ENCODE results near the gene CEP89. TPM values are rescaled to one million over a fixed set of nuclear protein-coding genes. Genes with fewer than 3 reads are reported as not detected.
"Not testable (repeated sequence)": the region's sequence is repeated elsewhere in the genome, so short reads cannot be mapped to it uniquely, and the experiment has no call there.

Gene CEP89
- total RNA-seq, result 13.9 TPM
- 15.4 TPM for polyA plus RNA-seq

GRCh38 chr19:32971715-32972540, at the start of gene CEP89, which contains the start of gene FAAP24:
Gene CEP89, minus strand, starts transcription at chr19:32971958. Its CDS starts 84 bp downstream, at chr19:32971874.
Gene FAAP24, plus strand, starts transcription at chr19:32972242. Its CDS starts 955 bp downstream, at chr19:32973197.
- peak within 1 kb of the TSS; percentile 83 for H3K4me3 ChIP-seq (ENCODE audit: low read depth, low read length)
- H3K27ac ChIP-seq (ENCODE audit: low read depth), result peak within 1 kb of the TSS; percentile 40
- H3K36me3 ChIP-seq (ENCODE audit: insufficient read depth), result no peaks in the 10 kb centered on the region
- WGBS, result 2% methylated on average over 57 of the region's 57 CpGs
- no peaks in the 10 kb centered on the region for H3K4me1 ChIP-seq (ENCODE audit: insufficient read depth)
- DNase-seq (ENCODE audit: extremely low spot score), result peak; percentile 98

- not testable (repeated sequence) for H3K4me3 ChIP-seq (ENCODE audit: low read depth, low read length); H3K36me3 ChIP-seq (ENCODE audit: insufficient read depth); DNase-seq (ENCODE audit: extremely low spot score); H3K27ac ChIP-seq (ENCODE audit: low read depth); H3K4me1 ChIP-seq (ENCODE audit: insufficient read depth)
- WGBS, result 89% methylated on average over 4 of the region's 4 CpGs
These were observed 39.1 kb upstream of the CEP89 start for GRCh38 chr19:33010891-33011290.

GRCh38 chr19:33008738-33009137, 37.0 kb upstream of the CEP89 start:
- no peak overlapping the region for H3K4me3 ChIP-seq (ENCODE audit: low read depth, low read length)
- no peak for DNase-seq (ENCODE audit: extremely low spot score)
- WGBS, result 96% methylated on average over 4 of the region's 4 CpGs
- H3K4me1 ChIP-seq (ENCODE audit: insufficient read depth), result no peaks in the 10 kb centered on the region
- no peak overlapping the region for H3K27ac ChIP-seq (ENCODE audit: low read depth)
- no peaks in the 10 kb centered on the region for H3K36me3 ChIP-seq (ENCODE audit: insufficient read depth)

- peak; percentile 6 for DNase-seq (ENCODE audit: extremely low spot score)
- Histone ChIP-seq H3K4me3 (ENCODE audit: low read depth, low read length) (no peak overlapping the region), H3K36me3 (ENCODE audit: insufficient read depth) (no peaks in the 10 kb centered on the region), H3K4me1 (ENCODE audit: insufficient read depth) (no peaks in the 10 kb centered on the region), H3K27ac (ENCODE audit: low read depth) (no peak overlapping the region)
- 71% methylated on average over 5 of the region's 5 CpGs for WGBS
These were observed 33.7 kb upstream of the CEP89 start for GRCh38 chr19:33005440-33005839.

- H3K4me1 ChIP-seq (ENCODE audit: insufficient read depth); H3K27ac ChIP-seq (ENCODE audit: low read depth); DNase-seq (ENCODE audit: extremely low spot score); H3K36me3 ChIP-seq (ENCODE audit: insufficient read depth); H3K4me3 ChIP-seq (ENCODE audit: low read depth, low read length): not testable (repeated sequence)
- WGBS, result 73% methylated on average over 6 of the region's 6 CpGs
These were observed 31.8 kb upstream of the CEP89 start for GRCh38 chr19:33003424-33004024.

- H3K36me3 ChIP-seq (ENCODE audit: insufficient read depth); H3K4me1 ChIP-seq (ENCODE audit: insufficient read depth); H3K27ac ChIP-seq (ENCODE audit: low read depth); H3K4me3 ChIP-seq (ENCODE audit: low read depth, low read length); DNase-seq (ENCODE audit: extremely low spot score): not testable (repeated sequence)
- 77% methylated on average over 15 of the region's 15 CpGs for WGBS
These were observed 30.5 kb upstream of the CEP89 start for GRCh38 chr19:33002126-33002865.

GRCh38 chr19:33000910-33001309, 29.2 kb upstream of the CEP89 start:
- Histone ChIP-seq H3K4me3 (ENCODE audit: low read depth, low read length) (no peak overlapping the region), H3K4me1 (ENCODE audit: insufficient read depth) (no peaks in the 10 kb centered on the region), H3K36me3 (ENCODE audit: insufficient read depth) (no peaks in the 10 kb centered on the region), H3K27ac (ENCODE audit: low read depth) (no peak overlapping the region)
- DNase-seq (ENCODE audit: extremely low spot score), result no peak
- 91% methylated on average over 4 of the region's 4 CpGs for WGBS

GRCh38 chr19:33000510-33000909, 28.8 kb upstream of the CEP89 start:
- 85% methylated on average over 8 of the region's 8 CpGs for WGBS
- Histone ChIP-seq H3K27ac (ENCODE audit: low read depth) (no peak overlapping the region), H3K36me3 (ENCODE audit: insufficient read depth) (no peaks in the 10 kb centered on the region), H3K4me3 (ENCODE audit: low read depth, low read length) (no peak overlapping the region), H3K4me1 (ENCODE audit: insufficient read depth) (no peaks in the 10 kb centered on the region)
- no peak for DNase-seq (ENCODE audit: extremely low spot score)

- DNase-seq (ENCODE audit: extremely low spot score), result no peak
- WGBS, result 77% methylated on average over 3 of the region's 3 CpGs
- H3K36me3 ChIP-seq (ENCODE audit: insufficient read depth), result no peaks in the 10 kb centered on the region
These were observed 27.0 kb upstream of the CEP89 start for GRCh38 chr19:32998722-32999121.

GRCh38 chr19:32997716-32998355, 26.1 kb upstream of the CEP89 start:
- no peak overlapping the region for H3K27ac ChIP-seq (ENCODE audit: low read depth)
- no peaks in the 10 kb centered on the region for H3K36me3 ChIP-seq (ENCODE audit: insufficient read depth)
- WGBS, result 93% methylated on average over 14 of the region's 14 CpGs
- H3K4me3 ChIP-seq (ENCODE audit: low read depth, low read length), result no peak overlapping the region
- no peak for DNase-seq (ENCODE audit: extremely low spot score)
- no peaks in the 10 kb centered on the region for H3K4me1 ChIP-seq (ENCODE audit: insufficient read depth)

More at GRCh38 chr19:32998722-32999121, 27.0 kb upstream of the CEP89 start:
- H3K4me1 ChIP-seq (ENCODE audit: insufficient read depth), result no peaks in the 10 kb centered on the region
- no peak overlapping the region for H3K4me3 ChIP-seq (ENCODE audit: low read depth, low read length)
- H3K27ac ChIP-seq (ENCODE audit: low read depth), result no peak overlapping the region

- not testable (repeated sequence) for H3K36me3 ChIP-seq (ENCODE audit: insufficient read depth); H3K4me1 ChIP-seq (ENCODE audit: insufficient read depth); H3K27ac ChIP-seq (ENCODE audit: low read depth); DNase-seq (ENCODE audit: extremely low spot score); H3K4me3 ChIP-seq (ENCODE audit: low read depth, low read length)
- 63% methylated on average over 7 of the region's 7 CpGs for WGBS
These were observed 25.3 kb upstream of the CEP89 start for GRCh38 chr19:32997061-32997464.

- DNase-seq (ENCODE audit: extremely low spot score); H3K27ac ChIP-seq (ENCODE audit: low read depth); H3K4me1 ChIP-seq (ENCODE audit: insufficient read depth); H3K36me3 ChIP-seq (ENCODE audit: insufficient read depth); H3K4me3 ChIP-seq (ENCODE audit: low read depth, low read length): not testable (repeated sequence)
- WGBS, result 80% methylated on average over 17 of the region's 17 CpGs
These were observed 24.2 kb upstream of the CEP89 start for GRCh38 chr19:32995966-32996365.

- no peak overlapping the region for H3K27ac ChIP-seq (ENCODE audit: low read depth)
- H3K4me1 ChIP-seq (ENCODE audit: insufficient read depth), result no peaks in the 10 kb centered on the region
- no peaks in the 10 kb centered on the region for H3K36me3 ChIP-seq (ENCODE audit: insufficient read depth)
- no peak overlapping the region for H3K4me3 ChIP-seq (ENCODE audit: low read depth, low read length)
- DNase-seq (ENCODE audit: extremely low spot score), result no peak
- 68% methylated on average over 5 of the region's 5 CpGs for whole genome bisulfite sequencing
These were observed 17.0 kb upstream of the CEP89 start for GRCh38 chr19:32988724-32989123.
